HG03378 (cell line): ENCODE measurements around the gene ROBO3.

Experiments used
- ATAC-seq: cut with Tn5 transposase; IDR thresholded peaks from one replicate; pipeline ENCODE4 v1.9.1; 2021; ENCODE audit warnings: mild to moderate bottlenecking, moderate library complexity; ENCODE audit not compliant: unreplicated experiment

The ROBO3 gene

GRCh38 chr11:124874571-124875255, 9.5 kb downstream of the ROBO3 start:
- ATAC-seq = no peak

- ATAC-seq = no peak
Observed at GRCh38 chr11:124875401-124875800, 10.2 kb downstream of the ROBO3 start.

GRCh38 chr11:124875943-124876817, 10.9 kb downstream of the ROBO3 start:
- ATAC-seq = peak; percentile 72

- no peak for ATAC-seq
Observed at GRCh38 chr11:124876818-124877630, 11.8 kb downstream of the ROBO3 start.

- ATAC-seq = no peak
Observed at GRCh38 chr11:124877631-124877909, 12.3 kb downstream of the ROBO3 start.

- no peak for ATAC-seq
Observed at GRCh38 chr11:124877910-124878758, 12.9 kb downstream of the ROBO3 start.

GRCh38 chr11:124878759-124879492, 13.7 kb downstream of the ROBO3 start:
- ATAC-seq = no peak

GRCh38 chr11:124879493-124880289, 14.5 kb downstream of the ROBO3 start:
- no peak for ATAC-seq

GRCh38 chr11:124880290-124880611, 15.0 kb downstream of the ROBO3 start:
- ATAC-seq = no peak

GRCh38 chr11:124880958-124881357, 15.7 kb downstream of the ROBO3 start:
- no peak for ATAC-seq

GRCh38 chr11:124882339-124883071, 17.3 kb downstream of the ROBO3 start:
- ATAC-seq = no peak

- no peak for ATAC-seq
Observed at GRCh38 chr11:124884340-124884739, 19.1 kb downstream of the ROBO3 start.

- no peak for ATAC-seq
Observed at GRCh38 chr11:124884869-124885479, 19.7 kb downstream of the ROBO3 start.

- no peak for ATAC-seq
Observed at GRCh38 chr11:124886476-124886875, 21.2 kb downstream of the ROBO3 start.

GRCh38 chr11:124886978-124887666, 21.9 kb downstream of the ROBO3 start:
- no peak for ATAC-seq

GRCh38 chr11:124887667-124888013, 22.4 kb downstream of the ROBO3 start:
- no peak for ATAC-seq

- no peak for ATAC-seq
Observed at GRCh38 chr11:124889191-124890091, 24.2 kb downstream of the ROBO3 start.
